Activated CD8-positive, alpha-beta T cell treated with anti-CD3 and anti-CD28 coated beads, Interleukin-2, amount 10 ng/mL, durations not matched to agents 7 days and 5 days (primary cell): ENCODE measurements around the gene RPIA. TPM values are rescaled to one million over a fixed set of nuclear protein-coding genes. Genes with fewer than 3 reads are reported as not detected.

ENCODE experiments used
- ATAC-seq: fragments of 150-1000 bp; cut with Tn5 transposase; one replicate; pipeline ENCODE4 v1.10.0; 2021; ENCODE audit warnings: moderate library complexity
- CTCF ChIA-PET: fragments of 350-600 bp; sonication (Branson Sonifier 250); formaldehyde crosslinking; loops from one replicate; lab custom pipeline; 2021; ENCODE audit warnings: antibody characterized with exemption; lab: Charles Lee
- POLR2A ChIA-PET: fragments of 350-600 bp; sonication (Branson Sonifier 250); formaldehyde crosslinking; loops from one replicate; lab custom pipeline; 2021; ENCODE audit warnings: antibody characterized with exemption; lab: Charles Lee
- DNase-seq: peaks from one replicate; pipeline ENCODE4 v3.0.0-alpha.2; 2020
- H3K27ac Mint-ChIP-seq: one replicate; pipeline ENCODE4 v1.8.0; 2021; ENCODE audit warnings: mild to moderate bottlenecking, mixed read lengths
- H3K27me3 Mint-ChIP-seq: one replicate; pipeline ENCODE4 v1.8.0; 2021; ENCODE audit warnings: low read depth, mixed read lengths
- H3K36me3 Mint-ChIP-seq: one replicate; pipeline ENCODE4 v1.8.0; 2021; ENCODE audit warnings: low read depth, mixed read lengths
- H3K4me1 Mint-ChIP-seq: one replicate; pipeline ENCODE4 v1.8.0; 2021; ENCODE audit warnings: low read depth, mixed read lengths
- H3K4me3 Mint-ChIP-seq: one replicate; pipeline ENCODE4 v1.8.0; 2021; ENCODE audit warnings: mild to moderate bottlenecking, mixed read lengths
- H3K9me3 Mint-ChIP-seq: one replicate; pipeline ENCODE4 v1.8.0; 2022; ENCODE audit warnings: mixed read lengths; ENCODE audit not compliant: insufficient read depth
- total RNA-seq, 2 experiments: library from RNA; stranded (reverse); gene quantifications; one replicate each; pipeline ENCODE4 v1.2.3, GENCODE V29; 2021

RPIA gene
- total RNA-seq, 2 experiments from 2014 or later, result 47.8 to 51.8 TPM

GRCh38 chr2:88666576-88666975 lies 24.9 kb upstream of the RPIA start:
- Mint-ChIP-seq H3K27ac (no peak overlapping the region), H3K36me3 (no peaks in the 10 kb centered on the region), H3K4me1 (peaks cover 3% of the 10 kb centered on the region), H3K4me3 (no peak overlapping the region), H3K27me3 (peaks cover 8% of the 10 kb centered on the region), H3K9me3 (no peaks in the 10 kb centered on the region)
- DNase-seq (no peak), ATAC-seq (no peak)
- POLR2A ChIA-PET, result no interaction called here
- CTCF ChIA-PET, result interaction anchor here (1.2 to 7.2 kb wide), 3 partner anchors 10 to 78 kb away, joined by 3 to 212 read pairs (median 7); no protein-coding TSS in a partner anchor

DNA sequence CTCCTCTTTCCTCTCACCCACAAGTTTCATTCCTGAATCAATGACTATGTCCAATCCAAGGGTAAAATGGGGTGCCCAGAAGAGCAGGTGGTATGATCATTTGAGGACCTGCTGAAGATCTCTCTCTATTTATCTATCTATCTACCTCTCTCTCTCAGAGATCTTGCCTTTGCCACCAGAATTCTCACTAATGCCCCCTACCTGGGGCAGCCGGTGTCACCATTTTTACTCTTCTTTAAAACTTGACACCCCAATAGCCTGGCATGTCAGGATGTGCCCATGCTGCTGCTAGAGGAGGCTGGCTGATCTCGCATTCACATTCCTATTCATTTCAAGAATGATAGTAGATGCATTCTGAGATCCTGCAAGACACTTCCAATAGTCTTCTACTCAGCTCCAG lies 24.3 kb upstream of the RPIA start:
- POLR2A ChIA-PET, result no interaction called here
- H3K36me3 Mint-ChIP-seq, result no peaks in the 10 kb centered on the region
- H3K4me3 Mint-ChIP-seq, result no peak overlapping the region
- H3K4me1 Mint-ChIP-seq, result peaks cover 3% of the 10 kb centered on the region
- no peak for DNase-seq
- H3K27ac Mint-ChIP-seq, result no peak overlapping the region
- CTCF ChIA-PET, result interaction anchor here (1.0 to 7.2 kb wide), 5 partner anchors 11 to 78 kb away, joined by 3 to 212 read pairs (median 3); no protein-coding TSS in a partner anchor
- H3K9me3 Mint-ChIP-seq, result no peaks in the 10 kb centered on the region
- H3K27me3 Mint-ChIP-seq, result peaks cover 8% of the 10 kb centered on the region
- no peak for ATAC-seq

- peaks cover 6% of the 10 kb centered on the region for H3K27me3 Mint-ChIP-seq
- H3K4me3 Mint-ChIP-seq, result no peak overlapping the region
- ATAC-seq (no peak), DNase-seq (no peak)
- no peaks in the 10 kb centered on the region for H3K9me3 Mint-ChIP-seq
- peaks cover 3% of the 10 kb centered on the region for H3K4me1 Mint-ChIP-seq
- H3K36me3 Mint-ChIP-seq, result no peaks in the 10 kb centered on the region
- no peak overlapping the region for H3K27ac Mint-ChIP-seq
- ChIA-PET POLR2A (interaction anchor here (0.6 kb wide), 1 partner anchor 99 kb away, joined by 4 read pairs; no protein-coding TSS in a partner anchor), CTCF (interaction anchor here (0.6 to 7.2 kb wide), 21 partner anchors 9 to 615 kb away, joined by 3 to 212 read pairs (median 5); partner anchors contain the start of gene RPIA)
These were observed 22.6 kb upstream of the RPIA start for GRCh38 chr2:88668862-88669261.

DNA sequence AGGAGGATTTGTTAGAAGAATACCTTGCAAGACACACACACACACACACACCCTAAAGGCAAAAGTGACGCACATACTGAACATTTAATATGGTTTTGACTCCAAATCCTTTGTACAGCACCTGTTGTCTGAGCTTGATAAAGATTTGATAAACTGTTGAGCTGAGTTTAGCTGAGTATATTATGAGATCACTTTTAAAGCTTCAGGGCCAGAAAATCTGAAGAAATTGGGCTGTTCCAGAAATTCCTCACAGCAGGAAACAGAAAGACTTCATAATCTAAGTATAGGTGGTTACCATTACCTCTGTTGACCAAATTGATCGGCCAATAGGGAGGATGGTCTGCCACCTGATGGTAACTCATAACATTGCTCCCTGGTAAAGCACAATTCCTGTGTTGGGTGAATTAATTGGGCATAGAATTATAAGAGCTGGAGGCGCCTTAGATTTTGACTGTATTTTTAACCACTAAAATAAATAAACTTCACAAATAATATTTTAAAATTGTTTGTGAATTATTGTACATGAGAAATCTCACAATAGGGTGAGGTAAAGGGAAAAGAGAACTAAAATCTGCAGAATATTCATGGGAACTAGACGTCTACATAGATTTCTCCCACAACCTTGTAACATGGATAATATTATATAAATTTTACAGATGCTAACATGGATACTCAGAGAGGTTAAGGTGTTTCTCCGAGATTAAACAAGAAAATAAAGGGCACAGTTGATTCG lies 21.8 kb upstream of the RPIA start:
- POLR2A ChIA-PET, result interaction anchor here (0.6 kb wide), 1 partner anchor 220 kb away, joined by 3 read pairs; no protein-coding TSS in a partner anchor
- peaks cover 6% of the 10 kb centered on the region for H3K27me3 Mint-ChIP-seq
- H3K9me3 Mint-ChIP-seq, result no peaks in the 10 kb centered on the region
- H3K4me1 Mint-ChIP-seq, result peaks cover 3% of the 10 kb centered on the region
- CTCF ChIA-PET, result interaction anchor here (0.6 to 7.2 kb wide), 29 partner anchors 8 to 615 kb away, joined by 3 to 212 read pairs (median 4); partner anchors contain the start of gene RPIA
- H3K4me3 Mint-ChIP-seq, result no peak overlapping the region
- DNase-seq, result peak; percentile 58
- H3K27ac Mint-ChIP-seq, result no peak overlapping the region
- ATAC-seq, result peak; percentile 87
- H3K36me3 Mint-ChIP-seq, result no peaks in the 10 kb centered on the region

DNA sequence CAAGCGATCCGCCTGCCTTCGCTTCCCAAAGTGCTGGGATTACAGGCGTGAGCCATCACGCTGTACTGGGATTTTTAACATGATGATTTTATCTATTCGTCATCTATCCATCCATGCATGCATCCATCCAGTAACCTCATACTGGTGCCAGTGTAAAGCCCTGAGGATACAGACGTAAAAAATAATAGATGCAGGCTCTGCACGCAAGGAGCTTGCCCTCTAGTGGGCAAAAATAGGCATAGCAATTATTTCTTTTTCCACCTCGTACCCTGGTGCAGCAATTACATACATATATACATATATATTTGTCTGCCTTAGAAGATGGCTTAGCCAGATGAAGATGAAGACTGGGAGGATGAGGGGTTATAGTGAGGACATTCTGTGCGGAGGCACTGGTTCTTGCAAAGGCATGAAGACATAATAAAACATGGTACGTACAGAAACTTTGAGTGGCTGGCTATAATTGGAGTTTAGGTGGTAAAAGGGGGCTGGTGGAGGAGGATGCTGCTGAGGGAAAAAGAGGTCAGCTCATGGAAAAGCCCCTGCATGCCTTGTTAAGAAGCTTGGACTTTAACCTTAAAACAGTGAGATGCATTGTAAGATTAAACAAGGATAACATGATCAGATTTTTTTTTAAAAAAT lies 19.6 kb upstream of the RPIA start:
- H3K27ac Mint-ChIP-seq, result no peak overlapping the region
- peaks cover 3% of the 10 kb centered on the region for H3K4me1 Mint-ChIP-seq
- no peaks in the 10 kb centered on the region for H3K9me3 Mint-ChIP-seq
- ATAC-seq (peak; percentile 72), DNase-seq (peak; percentile 35)
- H3K27me3 Mint-ChIP-seq, result peaks cover 12% of the 10 kb centered on the region
- no peak overlapping the region for H3K4me3 Mint-ChIP-seq
- CTCF ChIA-PET, result interaction anchor here (0.6 to 7.2 kb wide), 24 partner anchors 8 to 612 kb away, joined by 3 to 212 read pairs (median 5); partner anchors contain the start of gene RPIA
- POLR2A ChIA-PET, result no interaction called here
- H3K36me3 Mint-ChIP-seq, result no peaks in the 10 kb centered on the region

DNA sequence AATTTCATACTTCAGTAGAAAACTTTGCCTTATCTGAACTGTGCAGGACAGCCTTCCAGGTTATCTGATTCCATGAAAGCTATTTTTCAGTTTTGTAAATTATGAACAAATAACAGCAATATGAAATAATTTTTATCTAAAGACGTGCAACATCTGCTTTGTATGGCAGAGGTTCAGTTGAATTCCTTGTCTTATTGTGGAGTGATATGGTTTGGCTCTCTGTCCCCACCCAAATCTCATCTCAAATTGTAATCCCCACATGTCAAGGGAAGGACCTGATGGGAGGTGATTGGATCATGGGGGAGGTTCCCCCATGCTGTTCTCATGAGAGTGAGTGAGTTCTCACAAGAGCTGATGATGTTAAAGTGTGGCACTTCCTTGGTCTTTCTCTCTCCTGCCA lies 18.1 kb upstream of the RPIA start:
- ATAC-seq, result no peak
- POLR2A ChIA-PET, result interaction anchor here (1.2 kb wide), 1 partner anchor 47 kb away, joined by 5 read pairs; no protein-coding TSS in a partner anchor
- H3K4me1 Mint-ChIP-seq, result peaks cover 3% of the 10 kb centered on the region

GRCh38 chr2:88680266-88680902 lies 11.1 kb upstream of the RPIA start:
- ATAC-seq (no peak), DNase-seq (no peak)
- Mint-ChIP-seq H3K4me3 (no peak overlapping the region), H3K27me3 (peaks cover 19% of the 10 kb centered on the region), H3K4me1 (no peaks in the 10 kb centered on the region), H3K36me3 (peaks cover 2% of the 10 kb centered on the region), H3K9me3 (peaks cover 17% of the 10 kb centered on the region), H3K27ac (no peak overlapping the region)
- CTCF ChIA-PET, result interaction anchor here (0.7 to 3.0 kb wide), 4 partner anchors 8 to 22 kb away, joined by 3 to 16 read pairs (median 4); partner anchors contain the start of gene RPIA
- POLR2A ChIA-PET, result no interaction called here

More for the DNA sequence above, 18.1 kb upstream of the RPIA start:
- no peak for DNase-seq
- Mint-ChIP-seq H3K36me3 (no peaks in the 10 kb centered on the region), H3K27me3 (peaks cover 10% of the 10 kb centered on the region), H3K9me3 (no peaks in the 10 kb centered on the region), H3K4me3 (no peak overlapping the region), H3K27ac (no peak overlapping the region)
- CTCF ChIA-PET, result interaction anchor here (1.0 to 7.2 kb wide), 5 partner anchors 10 to 84 kb away, joined by 5 to 212 read pairs (median 8); no protein-coding TSS in a partner anchor

DNA sequence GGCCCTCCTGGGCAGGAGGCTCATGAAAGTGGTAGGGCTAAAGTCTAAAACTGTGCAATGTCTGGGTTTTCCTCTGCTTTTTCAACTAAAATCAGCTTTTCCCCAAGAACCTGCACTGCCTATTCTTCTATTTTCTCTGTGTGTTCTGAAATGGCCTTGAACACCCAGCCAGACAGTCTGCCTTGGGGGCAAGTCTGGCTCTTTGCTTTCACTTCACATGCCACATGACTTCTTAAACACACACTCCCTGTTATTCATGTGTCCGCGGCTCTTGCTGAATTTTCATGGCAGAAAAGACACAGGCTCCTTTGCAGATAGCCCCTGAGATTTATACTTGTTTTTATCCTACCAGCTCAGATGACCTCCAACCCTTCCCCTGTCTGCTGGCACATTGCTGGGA lies 10.6 kb upstream of the RPIA start:
- ATAC-seq (no peak), DNase-seq (no peak)
- no peak overlapping the region for H3K4me3 Mint-ChIP-seq
- H3K36me3 Mint-ChIP-seq, result peaks cover 2% of the 10 kb centered on the region
- peaks cover 17% of the 10 kb centered on the region for H3K9me3 Mint-ChIP-seq
- H3K4me1 Mint-ChIP-seq, result no peaks in the 10 kb centered on the region
- H3K27me3 Mint-ChIP-seq, result peaks cover 15% of the 10 kb centered on the region
- no peak overlapping the region for H3K27ac Mint-ChIP-seq
- ChIA-PET POLR2A (no interaction called here), CTCF (interaction anchor here (1.7 to 3.0 kb wide), 2 partner anchors 9 to 11 kb away, joined by 5 to 16 read pairs; partner anchors contain the start of gene RPIA)

DNA sequence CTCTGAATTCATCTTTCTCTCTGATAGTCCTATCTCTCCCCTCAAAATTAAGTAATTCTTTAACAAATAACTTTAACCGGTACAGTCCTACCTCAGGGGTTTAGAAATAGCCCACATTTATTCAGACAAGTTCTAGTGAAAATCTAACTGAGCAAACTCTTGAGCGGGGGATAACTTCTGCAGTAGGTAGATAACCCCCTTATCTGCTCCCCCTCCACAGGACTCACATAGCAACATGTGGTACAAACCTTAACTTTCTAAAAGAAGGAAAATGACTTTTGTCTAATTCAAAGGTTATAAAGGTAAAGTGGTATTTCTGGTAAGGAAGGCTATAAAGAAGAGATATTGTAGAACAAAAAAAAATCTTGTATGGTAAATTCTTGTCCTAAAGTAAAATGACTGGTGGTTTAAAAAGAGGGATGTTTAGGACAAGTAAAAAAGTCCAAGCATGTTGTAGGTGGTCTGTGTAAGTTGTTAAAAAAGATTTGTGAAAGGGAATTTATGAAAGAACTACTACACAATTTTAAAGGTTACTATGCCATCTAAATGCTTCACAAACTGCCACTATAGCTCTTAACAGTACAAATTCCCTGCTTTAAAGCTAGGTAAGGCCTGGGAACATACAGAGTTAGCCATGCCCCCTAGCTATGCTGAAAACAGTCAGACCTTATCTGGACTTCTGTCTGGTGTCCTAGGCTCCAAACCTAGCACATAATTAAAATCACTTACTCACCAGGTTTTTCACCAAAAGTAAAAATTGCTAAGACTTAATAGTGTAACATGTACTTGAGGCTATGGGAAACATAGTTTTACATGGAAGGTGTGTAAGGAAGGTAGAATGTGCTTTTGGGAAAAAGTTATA lies 8.1 kb upstream of the RPIA start:
- Mint-ChIP-seq H3K27ac (no peak overlapping the region), H3K4me1 (no peaks in the 10 kb centered on the region), H3K27me3 (peaks cover 13% of the 10 kb centered on the region), H3K9me3 (peaks cover 17% of the 10 kb centered on the region), H3K36me3 (peaks cover 5% of the 10 kb centered on the region), H3K4me3 (no peak overlapping the region)
- CTCF ChIA-PET, result interaction anchor here (0.5 kb wide), 1 partner anchor 93 kb away, joined by 3 read pairs; no protein-coding TSS in a partner anchor
- no peak for DNase-seq
- no peak for ATAC-seq
- POLR2A ChIA-PET, result no interaction called here

DNA sequence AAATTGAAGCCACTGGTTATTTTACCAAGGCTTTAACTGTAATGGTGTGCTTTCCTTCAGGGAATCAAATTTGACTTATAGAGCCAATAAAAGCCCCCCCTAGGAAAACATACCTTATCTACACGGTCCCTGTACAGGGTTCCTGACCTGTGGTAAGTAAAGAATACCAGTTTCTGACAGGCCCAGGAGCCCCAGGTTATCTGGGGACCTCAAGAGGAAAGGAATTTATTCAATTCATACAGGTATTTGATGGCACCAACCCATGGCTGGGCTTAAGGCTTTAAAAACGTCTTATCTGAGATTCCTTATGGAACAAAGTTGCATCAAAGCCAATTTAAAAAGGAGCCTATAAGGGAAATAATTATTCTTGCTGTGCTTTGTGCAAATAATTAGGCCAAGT lies 7.0 kb upstream of the RPIA start:
- no peak overlapping the region for H3K27ac Mint-ChIP-seq
- peaks cover 17% of the 10 kb centered on the region for H3K9me3 Mint-ChIP-seq
- ChIA-PET POLR2A (no interaction called here), CTCF (interaction anchor here (0.7 kb wide), 1 partner anchor 11 kb away, joined by 4 read pairs; no protein-coding TSS in a partner anchor)
- ATAC-seq, result no peak
- H3K36me3 Mint-ChIP-seq, result peaks cover 5% of the 10 kb centered on the region
- peaks cover 9% of the 10 kb centered on the region for H3K27me3 Mint-ChIP-seq
- DNase-seq, result no peak
- peaks cover 3% of the 10 kb centered on the region for H3K4me1 Mint-ChIP-seq
- no peak overlapping the region for H3K4me3 Mint-ChIP-seq
